Measurements from ENCODE around the gene HBEGF. TPM values are rescaled to one million over a fixed set of nuclear protein-coding genes. Genes with fewer than 3 reads are reported as not detected.

Gene HBEGF
- total and polyA plus RNA-seq, 2 experiments from 2014 or later = 2.2 to 2.9 TPM

- H3K4me1 Mint-ChIP-seq = peaks cover 16% of the 10 kb centered on the region
- Histone ChIP-seq H3K27ac (ENCODE audit: low read depth) (no peak overlapping the region), H3K27me3 (ENCODE audit: insufficient read depth) (no peaks in the 10 kb centered on the region), H3K4me1 (ENCODE audit: insufficient read depth) (peaks cover 5% of the 10 kb centered on the region; the same call in 1 of the 2 replicates), H3K36me3 (ENCODE audit: insufficient read depth) (no peaks in the 10 kb centered on the region), H3F3A (replicated peaks; ENCODE audit: low read depth) (no peaks in the 10 kb centered on the region), H3K4me3 (no peak overlapping the region), H3K79me2 (replicated peaks; ENCODE audit: insufficient read depth) (no peaks in the 10 kb centered on the region), H3K9me2 (ENCODE audit: insufficient read depth) (no peaks in the 10 kb centered on the region), H4K20me1 (replicated peaks; ENCODE audit: insufficient read depth) (no peaks in the 10 kb centered on the region), H3K4me2 (no peak overlapping the region), H2AFZ (peak overlapping the region; percentile 67)
- H3K4me3 Mint-ChIP-seq = no peak overlapping the region
- DNase-seq (ENCODE audit: low spot score) = no peak
- TF ChIP-seq STAT1 (IDR thresholded peaks at IDR 0.05; ENCODE audit: unreplicated experiment) = no peak
- TF ChIP-seq CTCF (conservative IDR thresholded peaks at IDR 0.05; ENCODE audit: low read depth in 2 of 2) = no peak
- TF ChIP-seq REST (IDR thresholded peaks at IDR 0.05; ENCODE audit: unreplicated experiment) = no peak
- TF ChIP-seq ZNF462 (CRISPR knock-in tag; IDR thresholded peaks at IDR 0.05) = no peak
- no peak for TF ChIP-seq ZNF331 (CRISPR knock-in tag; IDR thresholded peaks at IDR 0.05; ENCODE audit: low read depth)
- no peaks in the 10 kb centered on the region for H3K36me3 Mint-ChIP-seq (ENCODE audit: low read depth)
- H3K9me3 Mint-ChIP-seq = no peaks in the 10 kb centered on the region
- ATAC-seq = peak; percentile 33; the same call in 2 of the 3 replicates
- H3K27ac Mint-ChIP-seq = no peak overlapping the region
- peaks cover 5% of the 10 kb centered on the region for H3K27me3 Mint-ChIP-seq (ENCODE audit: insufficient read depth, low read depth, poor library complexity)
Observed at GRCh38 chr5:140328036-140328764, 18.2 kb downstream of the HBEGF start.

Data from GM23338 (cell line).